ENCODE data around the gene SF1. TPM values are rescaled to one million over a fixed set of nuclear protein-coding genes. Genes with fewer than 3 reads are reported as not detected.
"Not testable (repeated sequence)": the region's sequence is repeated elsewhere in the genome, so short reads cannot be mapped to it uniquely, and the experiment has no call there.

SF1 gene
- total and polyA plus RNA-seq, 2 of the 4 experiments (the other 2 are of a cell fraction): 56.8 to 88.0 TPM

GRCh38 chr11:64817476-64817875 is 39.1 kb upstream of the SF1 start:
- Histone ChIP-seq H3K9me3 (ENCODE audit: control insufficient read depth, insufficient read depth, low read length) (no peaks in the 10 kb centered on the region), H3K36me3 (ENCODE audit: control insufficient read depth, insufficient read depth, low read length) (no peaks in the 10 kb centered on the region), H3K79me1 (ENCODE audit: low read depth in 1 of 2, low read length in 2 of 2) (no peaks in the 10 kb centered on the region), H2AK9ac (replicated peaks; ENCODE audit: low read depth, low read length, poor library complexity) (no peak overlapping the region), H3K4ac (ENCODE audit: low read depth, low read length) (no peak overlapping the region), H3K9me1 (ENCODE audit: insufficient read depth, low read length) (no peaks in the 10 kb centered on the region), H4K5ac (ENCODE audit: low read depth, low read length) (no peak overlapping the region), H2BK20ac (ENCODE audit: low read depth, low read length) (no peak overlapping the region), H3K27ac (ENCODE audit: insufficient read depth, low read length) (no peak overlapping the region), H2BK5ac (ENCODE audit: low read depth, low read length, poor library complexity, severe bottlenecking) (no peak overlapping the region), H3K4me1 (ENCODE audit: control insufficient read depth, insufficient read depth, low read length) (no peaks in the 10 kb centered on the region), H4K20me1 (ENCODE audit: insufficient read depth, low read length) (no peaks in the 10 kb centered on the region), H3K9ac (ENCODE audit: low read depth, low read length) (no peak overlapping the region), H2AFZ (replicated peaks; ENCODE audit: low read length, poor library complexity) (no peak overlapping the region), H3K56ac (ENCODE audit: extremely low read depth, insufficient read depth, low read length) (no peak overlapping the region), H3K14ac (replicated peaks; ENCODE audit: low read depth, low read length) (no peak overlapping the region), H3K27me3 (ENCODE audit: control insufficient read depth, insufficient read depth, low read length) (peaks cover 1% of the 10 kb centered on the region; the same call in 1 of the 2 replicates), H2BK120ac (ENCODE audit: low read depth, low read length) (no peak overlapping the region), H3K18ac (ENCODE audit: low read depth, low read length) (no peak overlapping the region), H2BK15ac (ENCODE audit: low read depth, low read length) (no peak overlapping the region), H3K23ac (ENCODE audit: low read depth, low read length) (no peak overlapping the region), H4K91ac (ENCODE audit: insufficient read depth, low read depth, low read length) (no peak overlapping the region), H2AK5ac (ENCODE audit: low read depth, low read length) (no peak overlapping the region), H3K4me2 (ENCODE audit: low read depth, low read length) (no peak overlapping the region), H3K4me3 (ENCODE audit: insufficient read depth, low read depth, low read length) (no peak overlapping the region), H4K8ac (ENCODE audit: low read depth in 2 of 2, low read length in 2 of 2) (no peak overlapping the region)
- in situ Hi-C loops (cut with MboI; ENCODE audit: low sequenced_read_pairs) (no loop called here), intact Hi-C loops (cut with micrococcal nuclease) (no loop called here), dilution Hi-C loops (cut with HindIII; ENCODE audit: low sequenced_read_pairs, unreplicated experiment) (no loop called here)
- ChIA-PET POLR2A (ENCODE audit: unreplicated experiment) (no interaction called here), CTCF (no interaction called here)
- DNase-seq: no peak
- no peak for ATAC-seq (ENCODE audit: low read depth)
- TF ChIP-seq MAFK (IDR thresholded peaks at IDR 0.05; ENCODE audit: low read depth, low read length): no peak
- BruUV-seq (replicated peaks): no TSS peak
- 100% methylated on average over 1 of the region's 3 CpGs; no CpG with 5 or more reads in 1 of the 2 experiments for WGBS, 2 experiments (ENCODE audit: extremely low coverage in 2 of 2, insufficient read length in 1 of 2)

- H2BK15ac ChIP-seq (ENCODE audit: low read depth, low read length); H3K9me1 ChIP-seq (ENCODE audit: insufficient read depth, low read length); H4K8ac ChIP-seq (ENCODE audit: low read depth in 2 of 2, low read length in 2 of 2); H3K14ac ChIP-seq (replicated peaks; ENCODE audit: low read depth, low read length); H3K27me3 ChIP-seq (ENCODE audit: control insufficient read depth, insufficient read depth, low read length); H3K36me3 ChIP-seq (ENCODE audit: control insufficient read depth, insufficient read depth, low read length); CTCF ChIA-PET; DNase-seq; H3K18ac ChIP-seq (ENCODE audit: low read depth, low read length); in situ Hi-C loops (cut with MboI; ENCODE audit: low sequenced_read_pairs); H3K4ac ChIP-seq (ENCODE audit: low read depth, low read length); H4K91ac ChIP-seq (ENCODE audit: insufficient read depth, low read depth, low read length); H4K5ac ChIP-seq (ENCODE audit: low read depth, low read length); dilution Hi-C loops (cut with HindIII; ENCODE audit: low sequenced_read_pairs, unreplicated experiment); ATAC-seq (ENCODE audit: low read depth); H3K4me3 ChIP-seq (ENCODE audit: insufficient read depth, low read depth, low read length); H2BK20ac ChIP-seq (ENCODE audit: low read depth, low read length); H3K23ac ChIP-seq (ENCODE audit: low read depth, low read length); H4K20me1 ChIP-seq (ENCODE audit: insufficient read depth, low read length); H2AK9ac ChIP-seq (replicated peaks; ENCODE audit: low read depth, low read length, poor library complexity); H2BK5ac ChIP-seq (ENCODE audit: low read depth, low read length, poor library complexity, severe bottlenecking); H3K27ac ChIP-seq (ENCODE audit: insufficient read depth, low read length); H3K4me1 ChIP-seq (ENCODE audit: control insufficient read depth, insufficient read depth, low read length); intact Hi-C loops (cut with micrococcal nuclease); BruUV-seq (replicated peaks); H3K79me1 ChIP-seq (ENCODE audit: low read depth in 1 of 2, low read length in 2 of 2); H2BK120ac ChIP-seq (ENCODE audit: low read depth, low read length); H3K56ac ChIP-seq (ENCODE audit: extremely low read depth, insufficient read depth, low read length); H3K9ac ChIP-seq (ENCODE audit: low read depth, low read length); H3K9me3 ChIP-seq (ENCODE audit: control insufficient read depth, insufficient read depth, low read length); H3K4me2 ChIP-seq (ENCODE audit: low read depth, low read length); H2AFZ ChIP-seq (replicated peaks; ENCODE audit: low read length, poor library complexity); H2AK5ac ChIP-seq (ENCODE audit: low read depth, low read length): not testable (repeated sequence)
- 75% methylated on average over 2 of the region's 5 CpGs; no CpG with 5 or more reads in 1 of the 2 experiments for WGBS, 2 experiments (ENCODE audit: extremely low coverage in 2 of 2, insufficient read length in 1 of 2)
- POLR2A ChIA-PET (ENCODE audit: unreplicated experiment): interaction anchor here (0.6 to 0.7 kb wide), 2 partner anchors 36 to 504 kb away, joined by 3 to 4 read pairs; no protein-coding TSS in a partner anchor
Observed at GRCh38 chr11:64815433-64815832, 37.1 kb upstream of the SF1 start.
